PFSK-1 (cell line): ENCODE data around the gene GATB.

Source experiments
- FOXP2 ChIP-seq: optimal IDR thresholded peaks from 2 replicates; pipeline ENCODE3; 2011; ENCODE audit warnings: borderline replicate concordance, control low read depth, inconsistent platforms; ENCODE audit not compliant: insufficient read depth; ENCODE audit errors: extremely low read length, extremely low read depth
- POLR2AphosphoS5 ChIP-seq: IDR thresholded peaks from 2 replicates; pipeline ENCODE4 v1.6.1; 2012; ENCODE audit warnings: low read depth, mild to moderate bottlenecking, control low read depth, low read length, moderate library complexity
- REST ChIP-seq, 2 experiments: IDR thresholded peaks; 2 replicates each; pipeline versions ENCODE4 v1.6.1 to v1.8.0; 2011 to 2012; ENCODE audit warnings: low read depth in 2 of 2, low read length in 2 of 2, control low read depth in 1 of 2, inconsistent platforms in 1 of 2, mild to moderate bottlenecking in 1 of 2, moderate library complexity in 1 of 2; ENCODE audit not compliant: insufficient read depth in 1 of 2
- SIN3A ChIP-seq: IDR thresholded peaks from 2 replicates; pipeline ENCODE4 v1.6.1; 2012; ENCODE audit warnings: mild to moderate bottlenecking, low read length, moderate library complexity, borderline replicate concordance; ENCODE audit not compliant: insufficient read depth
- TAF1 ChIP-seq: IDR thresholded peaks from 2 replicates; pipeline ENCODE4 v1.6.1; 2012; ENCODE audit warnings: low read length, control low read depth, borderline replicate concordance; ENCODE audit not compliant: insufficient read depth

GATB gene

GRCh38 chr4:151640381-151640780 lies 120.4 kb downstream of the GATB start:
- TF ChIP-seq POLR2AphosphoS5 (no peak), TAF1 (no peak), REST (IDR thresholded peaks at IDR 0.05; ENCODE audit: insufficient read depth in 1 of 2, low read depth in 2 of 2, low read length in 2 of 2) (no peak), FOXP2 (no peak), SIN3A (no peak)

- TF ChIP-seq REST (IDR thresholded peaks at IDR 0.05; ENCODE audit: insufficient read depth in 1 of 2, low read depth in 2 of 2, low read length in 2 of 2), result no peak
- TF ChIP-seq POLR2AphosphoS5, result no peak
- TF ChIP-seq SIN3A, result no peak
- TF ChIP-seq FOXP2, result no peak
- TF ChIP-seq TAF1, result no peak
These were observed 122.4 kb downstream of the GATB start for GRCh38 chr4:151638295-151638858.

GRCh38 chr4:151631349-151631748 lies 129.5 kb downstream of the GATB start:
- TF ChIP-seq POLR2AphosphoS5 (no peak), SIN3A (no peak), TAF1 (no peak), FOXP2 (no peak), REST (IDR thresholded peaks at IDR 0.05; ENCODE audit: insufficient read depth in 1 of 2, low read depth in 2 of 2, low read length in 2 of 2) (no peak)

GRCh38 chr4:151629097-151629783 lies 131.6 kb downstream of the GATB start:
- TF ChIP-seq SIN3A, result no peak
- no peak for TF ChIP-seq POLR2AphosphoS5
- TF ChIP-seq REST (IDR thresholded peaks at IDR 0.05; ENCODE audit: insufficient read depth in 1 of 2, low read depth in 2 of 2, low read length in 2 of 2), result no peak
- TF ChIP-seq FOXP2, result no peak
- no peak for TF ChIP-seq TAF1

GRCh38 chr4:151628001-151628608 lies 132.7 kb downstream of the GATB start:
- no peak for TF ChIP-seq POLR2AphosphoS5
- no peak for TF ChIP-seq FOXP2
- no peak for TF ChIP-seq TAF1
- no peak for TF ChIP-seq REST (IDR thresholded peaks at IDR 0.05; ENCODE audit: insufficient read depth in 1 of 2, low read depth in 2 of 2, low read length in 2 of 2)
- no peak for TF ChIP-seq SIN3A
